Loucy (cell line): ENCODE measurements around the gene SNTB2.

ENCODE experiments used
- CTCF ChIP-seq: fragments of 200-600 bp; sonication (generic); conservative IDR thresholded peaks from 2 replicates; pipeline ENCODE4 v1.5.1; 2014; ENCODE audit warnings: mild to moderate bottlenecking, antibody characterized with exemption, low read length
- EZH2phosphoT487 ChIP-seq: fragments of 200-600 bp; IDR thresholded peaks from 2 replicates; pipeline ENCODE4 v1.6.1; 2018; ENCODE audit warnings: antibody characterized with exemption, mild to moderate bottlenecking, moderate library complexity, borderline replicate concordance

GRCh38 chr16:69270831-69271230 is 83.9 kb downstream of the SNTB2 start:
- TF ChIP-seq CTCF, result no peak
- no peak for TF ChIP-seq EZH2phosphoT487
